Left ventricle myocardium superior (tissue), 1 donor: Measurements from ENCODE around the gene DRAXIN. TPM values are rescaled to one million over a fixed set of nuclear protein-coding genes. Genes with fewer than 3 reads are reported as not detected.

Source experiments
- ATAC-seq: fragments of 200-7000 bp; cut with Tn5 transposase; one replicate; pipeline ENCODE4 v1.9.1; 2020; ENCODE audit warnings: mild to moderate bottlenecking, moderate library complexity
- DNase-seq: peaks from one replicate; pipeline ENCODE4 v3.0.0-alpha.2; 2020
- intact Hi-C: fragments of 100-400 bp; cut with micrococcal nuclease; formaldehyde crosslinking; loops from one replicate; pipeline ENCODE4 v1.11.0; 2022
- total RNA-seq: library from RNA; stranded (reverse); fragmentation: NEBNext Ultra II Directional; extraction: Animal tissue kit (Norgen Biotek cat#: 25700); gene quantifications from one replicate; pipeline ENCODE4 v1.2.1, GENCODE V29; 2021
- donor health status: DM: no; HTN: yes; CAD: no; lungs with severe emphysema.

DRAXIN gene
- total RNA-seq, 1 donor from 2014 or later, result 0.05 TPM

- intact Hi-C loops, result no loop called here
These were observed 36.8 kb downstream of the DRAXIN start for GRCh38 chr1:11728126-11728806.

DNA sequence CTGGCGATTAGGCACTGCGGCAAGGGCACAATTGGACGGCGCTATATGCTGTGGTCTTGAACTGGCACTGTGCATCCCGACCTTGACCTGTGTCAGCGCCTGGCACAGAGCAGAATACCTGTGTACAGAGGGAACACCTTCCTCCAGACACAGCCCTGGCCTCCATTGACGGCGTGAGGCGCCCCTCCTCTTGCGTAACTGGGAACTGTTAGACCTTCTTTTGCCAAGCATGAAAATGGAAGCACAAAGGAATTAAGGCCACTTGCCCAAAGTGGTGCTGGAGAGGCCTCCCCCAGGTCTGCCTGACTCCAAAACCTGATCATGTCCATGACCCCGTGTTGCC lies 37.6 kb downstream of the DRAXIN start:
- DNase-seq (no peak), ATAC-seq (no peak)
- intact Hi-C loops, result no loop called here

More at GRCh38 chr1:11728126-11728806, 36.8 kb downstream of the DRAXIN start:
- no peak for ATAC-seq
- DNase-seq, result no peak

DNA sequence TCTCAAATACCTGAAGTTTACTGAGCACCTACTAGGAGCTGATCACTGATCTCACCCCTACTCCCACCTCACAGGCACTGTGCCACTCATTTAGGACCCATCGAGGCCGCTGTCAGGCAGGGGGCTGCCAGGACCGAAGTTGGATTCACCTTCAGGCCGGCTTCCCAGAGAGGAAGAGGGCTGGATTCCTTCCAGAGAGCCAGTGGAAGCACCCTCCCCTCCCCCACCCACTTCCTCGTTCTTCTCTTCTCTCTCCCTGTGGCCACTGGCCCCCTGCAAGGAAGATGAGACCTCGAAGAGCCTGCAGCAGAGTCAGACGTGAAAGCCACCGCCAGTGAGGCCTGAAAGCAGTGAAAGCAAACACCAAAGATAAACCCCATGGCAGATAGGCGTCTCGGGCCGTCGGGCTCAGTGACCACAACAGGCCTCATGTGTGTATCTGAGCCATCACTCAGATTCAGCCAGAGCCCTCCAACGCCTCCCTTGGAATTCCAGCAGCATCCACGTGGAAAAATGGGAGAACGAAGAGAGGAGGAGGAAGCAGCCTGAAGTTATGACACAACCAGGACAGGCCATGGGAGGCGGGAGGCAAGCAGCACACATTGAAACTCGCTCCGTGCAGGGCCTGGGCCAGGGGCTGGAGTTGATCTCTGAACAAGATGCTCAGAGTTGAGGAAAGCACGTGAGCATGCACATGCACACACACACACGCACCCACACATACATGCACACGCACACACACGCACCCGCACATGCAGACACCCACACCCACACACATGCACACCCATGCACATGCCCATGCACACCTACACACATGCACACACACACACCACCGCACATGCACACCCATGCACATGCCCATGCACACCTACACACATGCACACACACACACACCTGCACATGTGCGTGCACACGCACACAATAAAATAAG lies 38.3 kb downstream of the DRAXIN start:
- intact Hi-C loops, result no loop called here
- ATAC-seq (no peak), DNase-seq (no peak)

GRCh38 chr1:11730429-11730891 lies 39.0 kb downstream of the DRAXIN start:
- intact Hi-C loops, result no loop called here
- DNase-seq (no peak), ATAC-seq (peak; percentile 45)

DNA sequence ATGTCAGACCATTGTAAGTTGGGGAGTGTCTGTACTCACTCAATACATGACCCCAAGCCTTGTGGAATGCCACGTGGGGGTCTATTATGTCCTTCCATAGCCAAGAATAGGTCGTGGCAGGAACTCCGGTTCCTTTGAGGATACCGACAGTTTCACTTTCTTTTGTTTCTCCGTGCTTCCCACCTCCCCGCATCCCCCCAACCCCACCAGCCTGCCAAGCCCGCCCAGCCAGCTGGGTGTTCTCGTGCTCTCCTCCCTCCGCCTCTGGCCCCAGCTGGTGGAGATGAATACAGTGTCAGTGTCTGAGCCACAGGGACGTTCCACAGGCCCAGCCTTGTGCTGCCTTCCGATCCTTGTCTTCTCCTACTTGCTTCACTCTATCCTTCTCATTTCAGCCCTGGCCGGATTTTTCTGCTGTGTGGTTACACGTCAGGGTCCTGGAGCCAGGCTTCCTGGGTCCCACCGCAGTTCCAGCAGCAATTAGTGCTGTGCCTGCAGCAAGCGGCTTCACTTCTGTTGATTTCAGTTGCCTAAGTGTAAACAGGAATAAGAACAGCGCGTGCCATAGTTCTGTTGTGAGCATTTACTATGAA lies 40.3 kb downstream of the DRAXIN start:
- intact Hi-C loops, result no loop called here
- ATAC-seq, result peak; percentile 70

GRCh38 chr1:11733306-11733705 lies 41.8 kb downstream of the DRAXIN start:
- ATAC-seq, result no peak
- DNase-seq, result no peak
- intact Hi-C loops, result no loop called here

More for the DNA sequence above, 40.3 kb downstream of the DRAXIN start:
- DNase-seq, result peak; percentile 85

GRCh38 chr1:11735531-11735853 lies 44.0 kb downstream of the DRAXIN start:
- no peak for DNase-seq
- ATAC-seq, result no peak
- intact Hi-C loops, result no loop called here

- ATAC-seq, result peak; percentile 87
- intact Hi-C loops, result no loop called here
- peak; percentile 99 for DNase-seq
These were observed 44.6 kb downstream of the DRAXIN start, which contains the start of gene AGTRAP for GRCh38 chr1:11735854-11736745. Gene AGTRAP (plus strand): TSS chr1:11736136. CDS start chr1:11736209, 73 bp downstream.

DNA sequence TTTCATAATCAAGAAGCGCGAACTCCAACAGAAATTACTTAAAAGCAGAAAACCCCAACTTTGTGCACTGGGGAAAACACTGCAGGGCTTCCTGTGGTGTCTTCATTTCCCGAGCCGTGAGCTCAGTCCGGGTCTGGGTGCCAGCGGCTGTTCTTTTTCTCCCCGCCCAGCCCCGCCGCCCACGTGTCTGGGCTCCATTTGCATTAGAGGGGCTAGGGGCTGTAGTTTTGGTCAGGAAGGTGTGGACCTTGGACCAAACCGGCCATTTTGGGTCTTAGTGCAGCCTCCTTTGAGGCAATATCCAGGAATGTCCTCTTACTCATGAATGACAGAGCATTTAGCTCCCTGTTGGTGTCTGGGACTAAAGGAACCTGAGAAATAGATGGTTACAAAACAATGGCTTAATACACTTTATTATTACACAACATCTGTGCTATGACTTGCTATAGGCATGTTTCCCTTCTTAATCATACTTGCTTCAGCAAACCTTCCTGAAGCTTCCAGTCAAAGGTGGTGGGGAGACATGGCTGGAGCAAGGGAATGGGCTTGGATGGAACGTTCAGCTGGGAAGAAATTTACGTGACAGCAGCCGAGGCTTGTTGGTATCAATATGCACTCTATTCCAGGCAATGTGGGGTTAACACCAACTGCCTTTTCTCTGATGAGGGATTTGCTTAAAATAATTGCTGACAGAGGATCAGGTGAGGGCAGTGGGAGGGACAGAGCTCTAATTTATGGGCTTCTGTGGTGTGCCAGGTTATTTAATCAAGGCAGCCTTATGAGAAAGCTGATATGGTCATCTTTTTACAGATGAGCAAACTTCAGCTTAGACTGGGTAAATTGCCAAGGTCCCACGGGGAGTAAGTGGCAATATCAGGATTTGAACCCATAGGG lies 45.5 kb downstream of the DRAXIN start:
- intact Hi-C loops, result no loop called here
- peak; percentile 56 for ATAC-seq

DNA sequence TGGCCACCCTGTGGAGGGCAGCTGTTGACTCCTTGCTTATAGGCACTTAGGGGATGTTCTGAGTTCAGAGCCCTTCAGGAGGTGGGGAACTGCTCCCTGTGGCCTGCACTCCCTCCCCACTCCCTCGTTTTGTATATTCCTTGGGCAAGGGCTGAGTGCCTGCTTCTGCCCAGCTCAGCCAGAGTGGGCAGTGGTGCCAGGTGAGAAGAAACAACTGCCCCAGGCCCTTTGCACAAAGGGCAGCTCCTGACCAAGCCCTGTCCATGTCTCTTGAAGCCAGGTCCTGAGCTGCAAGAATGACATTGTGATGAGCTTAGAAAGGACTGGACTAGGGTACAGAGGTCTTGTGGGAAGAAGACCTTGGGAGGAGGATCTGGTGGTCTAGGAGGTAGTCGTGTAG lies 46.6 kb downstream of the DRAXIN start:
- ATAC-seq, result no peak
- no peak for DNase-seq
- intact Hi-C loops, result no loop called here

More for the DNA sequence above, 45.5 kb downstream of the DRAXIN start:
- peak; percentile 75 for DNase-seq

DNA sequence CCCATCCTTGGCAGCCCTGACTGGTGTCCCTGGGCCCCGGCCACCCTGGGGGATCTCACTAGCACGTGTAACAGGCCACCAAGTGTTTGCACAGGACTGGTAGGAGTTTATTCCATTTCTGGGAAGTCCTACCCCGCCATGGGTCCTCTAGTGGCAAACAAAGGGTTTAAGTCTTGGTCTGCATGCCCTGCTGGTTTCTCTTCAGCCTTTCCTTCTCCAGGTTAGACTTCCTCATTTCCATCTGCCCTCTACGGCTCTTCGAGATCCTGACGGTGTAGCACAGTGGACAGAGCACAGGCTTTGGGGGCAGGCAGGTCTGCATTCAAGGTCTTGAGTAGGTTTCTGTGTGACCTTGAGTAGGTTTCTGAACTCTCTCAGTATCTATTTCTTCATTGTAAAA lies 47.3 kb downstream of the DRAXIN start:
- intact Hi-C loops, result no loop called here
- ATAC-seq, result no peak
- DNase-seq, result no peak

- DNase-seq, result no peak
- no peak for ATAC-seq
- intact Hi-C loops, result no loop called here
These were observed 49.0 kb downstream of the DRAXIN start for GRCh38 chr1:11740258-11741192.

GRCh38 chr1:11741482-11741881 lies 50.0 kb downstream of the DRAXIN start:
- intact Hi-C loops, result no loop called here
- DNase-seq (no peak), ATAC-seq (no peak)

DNA sequence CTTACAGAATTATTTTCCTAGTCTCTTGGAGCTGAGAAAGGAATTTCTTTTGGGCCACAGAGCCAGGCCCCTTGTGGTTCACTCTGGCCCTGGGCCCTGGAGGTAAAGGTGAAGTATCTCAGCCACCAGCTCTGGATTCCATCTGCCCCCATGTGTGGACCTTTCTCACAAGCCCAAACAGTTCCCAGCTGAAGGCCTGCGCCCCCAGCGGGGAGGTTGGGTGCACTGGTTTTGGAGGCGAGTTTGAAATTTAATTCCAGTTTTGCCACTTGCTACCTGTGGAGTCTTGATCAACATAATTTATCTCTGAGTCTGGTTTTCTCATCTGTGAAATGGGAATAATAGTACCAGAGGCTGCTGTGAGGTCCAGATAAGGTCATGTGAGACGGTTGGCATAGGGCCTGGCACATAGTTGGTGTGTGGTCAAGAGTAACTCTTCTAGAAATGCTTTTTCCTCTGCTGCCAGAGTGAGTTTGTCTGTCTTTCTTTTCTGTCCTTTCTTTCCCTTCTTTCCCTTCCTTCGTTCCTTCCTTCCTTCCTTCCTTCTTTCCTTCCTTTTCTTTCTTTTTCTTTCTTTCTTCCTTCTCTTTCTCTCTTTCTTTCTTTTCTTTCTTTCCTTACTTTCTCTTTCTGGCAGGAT lies 50.5 kb downstream of the DRAXIN start:
- intact Hi-C loops, result no loop called here
- DNase-seq (no peak), ATAC-seq (no peak)

DNA sequence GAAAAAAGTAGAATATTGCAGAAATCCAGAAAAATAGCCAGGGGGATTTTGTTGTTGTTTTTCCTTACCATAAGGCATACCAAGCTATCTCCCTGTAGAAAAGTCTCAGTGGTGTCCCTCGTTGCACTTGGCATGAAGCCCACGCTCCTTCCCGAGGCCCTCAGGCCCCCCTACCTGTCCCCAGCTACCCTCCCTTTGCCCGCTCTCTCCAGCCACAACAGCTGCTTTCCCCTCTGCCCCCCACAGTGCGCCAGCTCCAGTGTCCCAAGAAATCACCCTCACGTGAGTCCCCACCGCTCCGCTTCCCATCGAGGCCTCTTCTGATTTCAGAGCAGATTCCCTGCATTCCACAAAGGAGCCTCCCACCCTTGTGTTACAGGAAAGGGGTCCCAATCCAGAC lies 52.8 kb downstream of the DRAXIN start:
- no peak for DNase-seq
- intact Hi-C loops, result no loop called here

DNA sequence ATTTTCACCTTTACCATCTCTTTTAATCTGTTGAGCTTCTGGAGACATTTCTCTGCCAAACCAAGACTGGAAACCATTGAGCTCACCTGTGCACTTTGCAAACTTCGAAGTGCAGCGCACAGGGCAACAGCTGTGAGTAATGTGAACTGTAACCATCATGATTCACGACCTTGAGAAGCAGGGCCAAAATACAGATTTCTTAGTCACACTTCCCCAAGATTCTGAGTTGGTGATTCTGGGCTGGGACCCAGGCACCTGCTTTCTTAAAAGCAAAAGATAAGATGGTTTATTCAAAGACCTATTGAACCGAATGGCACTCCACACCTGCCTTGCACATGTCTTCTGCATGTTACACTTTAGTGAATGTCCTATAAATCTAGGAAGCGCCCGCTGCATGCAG lies 54.6 kb downstream of the DRAXIN start:
- intact Hi-C loops, result no loop called here
- no peak for ATAC-seq
- DNase-seq, result no peak

More for the DNA sequence above, 52.8 kb downstream of the DRAXIN start:
- ATAC-seq, result no peak
